ENCODE results near the gene H19. TPM values are rescaled to one million over a fixed set of nuclear protein-coding genes. Genes with fewer than 3 reads are reported as not detected.

Gene H19
- total RNA-seq, 1 donor from 2014 or later, result 0.07 TPM

DNA sequence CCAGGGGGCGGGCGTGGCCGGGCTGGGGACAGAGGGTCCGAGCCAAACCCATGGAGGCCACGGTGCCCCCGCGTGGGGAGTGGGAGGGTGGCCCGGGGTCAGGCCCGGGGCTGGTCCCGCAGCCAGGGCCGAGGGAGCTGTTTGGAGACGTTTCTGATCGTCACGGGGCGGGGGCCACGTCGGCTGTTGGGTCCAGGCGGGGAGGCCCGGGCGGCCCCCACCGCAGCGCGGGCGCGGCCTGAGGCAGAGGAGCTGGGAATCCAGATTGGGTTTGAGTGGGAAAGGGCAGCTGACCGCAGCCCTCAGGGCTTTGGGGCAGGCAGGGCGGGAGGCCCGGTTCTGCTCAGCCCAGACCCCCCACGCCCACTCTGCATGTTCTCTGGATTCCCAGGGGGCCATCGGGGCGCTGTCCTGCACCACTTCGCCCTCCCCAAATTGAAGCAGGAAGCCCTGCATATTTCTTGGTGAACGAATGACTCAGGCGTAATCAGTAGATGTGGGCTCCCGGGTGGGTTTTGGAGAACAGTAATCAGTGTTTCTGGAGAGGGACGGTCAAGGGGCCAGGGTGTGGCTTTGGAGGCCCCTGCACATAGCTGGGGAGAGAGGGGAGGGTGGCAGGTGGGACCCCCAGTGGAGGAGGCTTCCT, 49.9 kb downstream of the H19 start:
- DNase-seq (ENCODE audit: low read depth, low spot score), result no peak

DNA sequence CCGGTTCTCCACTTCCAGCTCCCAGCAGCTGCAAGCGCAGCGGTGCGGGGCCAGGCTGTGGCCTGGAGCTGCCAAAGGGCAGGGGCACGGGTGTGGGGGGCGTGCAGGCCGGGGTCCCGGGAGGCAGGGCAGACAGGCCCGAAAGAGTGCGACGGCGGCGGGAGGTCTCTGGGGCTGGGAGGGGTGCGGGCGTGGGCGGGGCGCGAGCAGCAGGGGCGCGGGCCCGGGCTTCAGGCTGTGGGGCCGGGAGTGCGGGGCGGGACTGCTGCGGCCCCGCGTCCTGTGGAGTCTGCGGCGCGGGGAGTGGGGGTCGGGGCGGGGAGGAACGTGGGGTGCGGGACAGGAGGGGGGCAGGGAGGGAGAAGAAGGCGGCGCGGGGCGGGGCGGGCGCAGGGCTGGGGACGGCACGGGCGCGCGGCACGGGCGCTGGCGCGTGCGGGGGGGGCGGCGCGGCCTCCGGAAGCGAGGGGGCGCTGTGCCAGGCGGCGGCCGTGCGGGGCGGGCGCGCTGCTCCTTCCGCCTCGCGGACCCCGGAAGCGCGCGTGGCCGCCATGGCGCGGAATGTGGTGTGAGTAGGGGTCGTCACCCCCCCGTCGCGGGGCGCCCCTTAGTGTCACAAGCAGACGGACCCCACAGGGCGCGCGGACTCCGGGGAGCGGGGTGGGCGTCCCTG, 50.7 kb downstream of the H19 start, which contains the start of gene MRPL23:
Gene MRPL23, plus strand, starts transcription at position 521 of the 673 bp plus-strand sequence. Its CDS starts 31 bp downstream, at position 552.
- DNase-seq (ENCODE audit: low read depth, low spot score), result no peak

Other genes starting within 250 kb of the H19 start
- 0.04 and 0.13 TPM in 2 replicates for gene IFITM10, start 247.2 kb downstream of the H19 start, total RNA-seq
- 73.0 and 80.3 TPM in 2 replicates for gene CTSD, start 233.9 kb downstream of the H19 start, total RNA-seq
- gene SYT8, start 162.9 kb downstream of the H19 start, total RNA-seq, result not detected in 2 replicates
- gene TNNI2, start 158.9 kb downstream of the H19 start, total RNA-seq, result not detected in 2 replicates
- not detected in 2 replicates for gene LSP1, start 144.8 kb downstream of the H19 start, total RNA-seq
- gene PRR33, start 105.9 kb downstream of the H19 start, total RNA-seq, result not detected in 2 replicates
- not detected in 2 replicates for gene TNNT3, start 78.1 kb downstream of the H19 start, total RNA-seq
- gene MRPL23, start 50.5 kb downstream of the H19 start, total RNA-seq, result 3.5 and 58.7 TPM in 2 replicates
- 0.28 and 3.0 TPM in 2 replicates for gene IGF2, start 141.5 kb upstream of the H19 start, total RNA-seq
- gene INS, start 163.4 kb upstream of the H19 start, total RNA-seq, result not detected in 2 replicates
- gene TH, start 174.0 kb upstream of the H19 start, total RNA-seq, result not detected in 2 replicates

Data from pulmonary artery endothelial cell (primary cell).